Measurements from ENCODE around the gene TIMM17A.
"Not testable (repeated sequence)": the region's sequence is repeated elsewhere in the genome, so short reads cannot be mapped to it uniquely, and the experiment has no call there.

The TIMM17A gene

DNA sequence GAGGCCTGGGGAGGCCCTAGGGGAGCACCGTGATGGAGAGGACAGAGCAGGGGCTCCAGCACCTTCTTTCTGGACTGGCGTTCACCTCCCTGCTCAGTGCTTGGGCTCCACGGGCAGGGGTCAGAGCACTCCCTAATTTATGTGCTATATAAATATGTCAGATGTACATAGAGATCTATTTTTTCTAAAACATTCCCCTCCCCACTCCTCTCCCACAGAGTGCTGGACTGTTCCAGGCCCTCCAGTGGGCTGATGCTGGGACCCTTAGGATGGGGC lies 60.3 kb downstream of the TIMM17A start:
- TF ChIP-seq CTCF (IDR thresholded peaks at IDR 0.05; ENCODE audit: insufficient read depth, missing control alignments): no peak
- FAIRE-seq (no peak), DNase-seq (ENCODE audit: insufficient read length, low spot score) (no peak)

- DNase-seq (ENCODE audit: insufficient read length, low spot score): no peak
- no peak for FAIRE-seq
- no peak for TF ChIP-seq CTCF (IDR thresholded peaks at IDR 0.05; ENCODE audit: insufficient read depth, missing control alignments)
Observed at GRCh38 chr1:202016022-202016810, 60.9 kb downstream of the TIMM17A start.

DNA sequence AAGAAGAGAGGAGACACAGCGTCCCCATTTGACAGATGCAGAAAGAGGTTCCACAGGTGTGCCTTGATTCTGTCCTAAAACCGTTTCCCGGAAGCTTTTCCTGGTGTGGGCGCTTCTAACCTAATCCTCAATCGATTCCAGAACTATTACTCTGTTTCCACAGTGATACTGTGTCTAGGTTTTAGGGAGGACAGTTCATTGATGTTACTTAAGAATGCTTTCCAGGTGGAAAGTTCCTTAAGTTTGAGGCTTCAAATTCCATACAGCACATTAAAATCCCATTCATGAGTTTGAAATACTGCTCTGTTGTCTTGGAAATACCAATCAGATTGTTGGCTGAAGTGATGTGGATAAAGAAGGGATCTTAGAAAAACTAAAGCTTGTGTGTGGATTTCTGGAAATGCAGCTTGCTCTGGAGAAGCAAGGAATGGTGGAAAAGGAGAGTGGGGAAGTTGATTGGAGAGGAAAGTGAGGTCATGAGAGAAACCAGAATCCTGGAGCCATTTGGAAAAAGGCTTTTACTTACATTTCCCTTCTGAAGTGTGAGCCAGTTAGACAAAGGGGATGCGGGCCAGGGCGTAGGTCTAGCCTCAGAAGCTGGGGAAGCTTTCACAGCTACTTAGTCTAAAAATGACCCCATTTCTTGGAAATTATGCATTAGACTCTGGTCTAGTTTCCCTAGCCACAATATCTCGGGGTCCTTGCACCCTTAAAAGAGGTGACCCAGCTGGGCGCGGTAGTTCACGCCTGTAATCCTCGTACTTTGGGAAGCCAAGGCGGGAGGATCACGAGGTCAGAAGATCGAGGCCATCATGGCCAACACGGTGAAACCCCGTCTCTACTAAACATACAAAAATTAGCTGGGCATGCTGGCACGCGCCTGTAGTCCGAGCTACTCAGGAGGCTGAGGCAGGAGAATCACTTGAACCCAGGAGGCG lies 61.8 kb downstream of the TIMM17A start:
- DNase-seq (ENCODE audit: insufficient read length, low spot score) (no peak), FAIRE-seq (no peak)
- no peak for TF ChIP-seq CTCF (IDR thresholded peaks at IDR 0.05; ENCODE audit: insufficient read depth, missing control alignments)

- FAIRE-seq (no peak), DNase-seq (ENCODE audit: insufficient read length, low spot score) (no peak)
- no peak for TF ChIP-seq CTCF (IDR thresholded peaks at IDR 0.05; ENCODE audit: insufficient read depth, missing control alignments)
Observed at GRCh38 chr1:202017749-202018467, 62.6 kb downstream of the TIMM17A start.

DNA sequence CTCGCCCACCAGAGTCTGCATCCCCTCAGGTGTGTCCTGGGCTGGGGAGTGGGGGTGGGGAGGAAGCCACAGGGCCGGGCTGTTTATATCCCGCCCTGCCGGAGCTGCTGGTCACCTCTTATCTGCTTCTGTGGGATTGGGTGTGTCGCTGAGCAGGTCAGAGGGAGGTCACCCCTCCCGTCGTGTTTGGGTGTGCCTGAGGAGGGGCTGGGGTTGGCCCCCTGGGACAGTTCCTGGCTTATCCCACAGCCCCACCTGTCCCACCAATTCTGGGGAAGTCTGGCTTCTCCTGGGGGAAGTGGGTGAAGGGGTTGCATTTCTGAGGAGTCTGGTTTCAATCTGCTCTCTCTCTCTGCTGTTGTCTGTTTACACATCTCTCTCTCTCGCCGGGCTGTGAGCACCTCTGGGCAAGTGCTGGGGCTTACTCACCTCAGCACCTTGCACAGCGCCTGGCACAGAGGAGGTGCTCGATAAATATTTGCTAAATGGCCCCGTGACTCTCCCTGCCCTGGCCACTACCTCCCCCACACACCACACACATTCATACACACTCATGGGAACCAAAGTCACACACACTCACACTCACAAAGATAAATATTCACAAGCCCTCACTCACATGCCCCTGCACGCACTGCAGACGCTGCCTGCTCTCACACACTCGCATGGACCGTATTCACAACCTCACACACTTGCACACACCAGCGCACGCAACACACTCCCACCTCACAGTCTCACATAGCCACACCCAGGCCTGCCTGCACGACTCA lies 63.3 kb downstream of the TIMM17A start:
- DNase-seq (ENCODE audit: insufficient read length, low spot score): no peak
- no peak for TF ChIP-seq CTCF (IDR thresholded peaks at IDR 0.05; ENCODE audit: insufficient read depth, missing control alignments)
- no peak for FAIRE-seq

DNA sequence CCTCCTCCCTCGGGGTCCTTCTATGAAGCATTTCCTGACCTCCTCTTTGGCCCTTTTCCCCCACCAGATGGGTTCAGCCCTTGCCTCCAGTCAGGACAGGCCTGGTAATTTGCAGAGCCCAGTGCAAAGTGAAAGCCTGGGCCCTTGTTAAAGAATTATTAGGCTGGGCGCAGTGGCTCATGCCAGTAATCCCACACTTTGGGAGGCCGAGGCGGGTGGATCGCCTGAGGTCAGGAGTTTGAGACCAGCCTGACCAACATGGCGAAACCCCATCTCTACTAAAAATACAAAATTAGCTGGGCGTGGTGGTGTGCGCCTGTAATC lies 63.9 kb downstream of the TIMM17A start:
- not testable (repeated sequence) for DNase-seq (ENCODE audit: insufficient read length, low spot score); FAIRE-seq

Data from D721Med (cell line).